Epidermal melanocyte (primary cell): Measurements from ENCODE around the gene ENTREP1.
"Not testable (repeated sequence)": the region's sequence is repeated elsewhere in the genome, so short reads cannot be mapped to it uniquely, and the experiment has no call there.

Experiments used
- DNase-seq: peaks from one replicate; pipeline ENCODE4 v3.0.0; 2011; ENCODE audit warnings: low spot score; ENCODE audit not compliant: insufficient read length

The ENTREP1 gene

DNA sequence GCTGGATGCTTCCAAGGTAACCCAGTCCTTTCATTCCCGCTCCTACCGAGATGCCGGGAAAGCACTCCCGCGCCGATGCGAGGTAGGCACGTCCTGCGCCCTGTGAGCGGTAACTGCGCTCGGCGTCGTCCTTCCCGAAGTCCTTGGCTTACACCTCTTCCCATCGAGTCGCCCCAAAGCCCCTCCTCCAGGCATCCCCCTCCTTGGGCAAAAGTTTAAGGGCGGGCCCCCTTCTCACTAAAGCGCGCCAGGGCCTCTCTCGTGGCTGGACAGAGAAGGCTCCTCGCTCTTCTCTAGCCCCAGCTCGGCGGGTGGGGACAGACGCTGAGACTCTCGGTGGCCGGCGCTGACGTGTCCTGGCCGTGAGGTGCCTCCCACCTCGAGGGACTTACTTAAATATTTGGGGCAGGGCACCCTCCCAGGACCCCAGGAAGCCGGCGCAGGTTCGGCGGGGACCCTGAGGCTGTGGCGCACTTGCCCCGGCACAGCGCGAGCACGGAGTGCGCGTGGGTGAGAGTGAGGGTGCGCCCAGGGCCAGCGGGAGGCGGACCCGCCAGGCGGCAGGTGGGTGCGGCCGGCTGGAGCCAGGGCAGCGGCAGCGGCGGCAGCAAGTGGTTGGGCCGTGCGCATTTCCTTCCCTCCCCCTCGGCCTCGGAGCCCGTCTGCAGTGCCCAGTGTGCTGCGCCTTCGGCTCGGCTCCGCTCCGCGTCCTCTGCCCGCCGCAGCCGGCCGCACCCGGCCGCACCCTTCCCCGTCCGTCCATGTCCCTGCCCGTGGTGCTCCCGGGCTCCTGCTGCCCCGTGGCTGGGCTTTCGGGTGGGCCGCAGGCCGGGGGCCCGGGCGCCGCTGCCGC is at the start of gene ENTREP1:
Gene ENTREP1 (plus strand): TSS at position 667 of the 853 bp plus-strand sequence. CDS start 95 bp downstream, at position 762.
- DNase-seq, result no peak

GRCh38 chr9:69276775-69277174 is 48.2 kb upstream of the ENTREP1 start:
- DNase-seq, result no peak

DNA sequence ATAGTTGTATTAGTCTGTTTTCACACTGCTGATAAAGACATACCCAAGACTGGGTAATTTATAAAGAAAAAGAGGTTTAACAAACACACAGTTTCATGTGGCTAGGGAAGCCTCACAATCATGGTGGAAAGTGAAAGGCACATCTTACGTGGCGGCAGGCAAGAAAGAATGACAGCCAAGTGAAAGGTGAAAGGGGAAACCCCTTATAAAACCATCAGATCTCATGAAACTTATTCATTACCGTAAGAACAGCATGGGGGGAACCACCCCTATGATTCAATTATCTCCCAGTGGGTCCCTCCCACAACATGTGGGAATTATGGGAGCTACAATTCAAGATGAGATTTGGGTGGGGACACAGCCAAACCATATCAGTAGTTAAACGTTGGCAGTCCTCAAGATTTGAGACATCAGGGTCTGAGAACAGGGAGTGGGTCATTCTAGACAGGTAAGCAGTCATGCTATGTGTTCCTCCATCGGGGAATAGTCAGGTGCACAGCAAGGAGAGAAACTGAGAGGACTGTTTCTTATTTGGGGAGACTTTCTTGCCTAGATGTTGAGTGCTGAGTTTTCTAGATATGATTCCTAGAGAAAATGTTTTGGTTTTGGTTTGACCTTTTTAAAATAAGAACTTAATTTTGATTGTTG is 45.8 kb upstream of the ENTREP1 start:
- no peak for DNase-seq

DNA sequence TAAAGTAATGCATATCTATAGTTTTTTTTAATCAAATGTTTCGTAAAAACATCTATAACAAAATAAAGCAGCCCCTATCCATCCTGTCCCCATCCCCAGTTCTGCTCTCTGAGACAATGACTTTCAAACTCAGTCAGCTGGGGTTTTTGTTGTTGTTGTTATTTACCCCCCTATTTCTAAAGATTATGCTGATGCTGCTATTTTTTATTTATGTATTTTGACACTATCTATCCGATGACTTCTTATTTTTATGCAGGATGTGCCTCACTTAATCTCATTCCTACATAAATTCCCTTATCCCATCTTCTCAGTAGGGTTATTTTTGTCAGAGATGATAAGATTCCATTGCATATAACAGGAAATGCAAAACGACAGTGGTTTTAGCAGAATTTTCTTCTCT is 45.3 kb upstream of the ENTREP1 start:
- DNase-seq, result no peak

GRCh38 chr9:69283003-69283402 is 42.0 kb upstream of the ENTREP1 start:
- no peak for DNase-seq

DNA sequence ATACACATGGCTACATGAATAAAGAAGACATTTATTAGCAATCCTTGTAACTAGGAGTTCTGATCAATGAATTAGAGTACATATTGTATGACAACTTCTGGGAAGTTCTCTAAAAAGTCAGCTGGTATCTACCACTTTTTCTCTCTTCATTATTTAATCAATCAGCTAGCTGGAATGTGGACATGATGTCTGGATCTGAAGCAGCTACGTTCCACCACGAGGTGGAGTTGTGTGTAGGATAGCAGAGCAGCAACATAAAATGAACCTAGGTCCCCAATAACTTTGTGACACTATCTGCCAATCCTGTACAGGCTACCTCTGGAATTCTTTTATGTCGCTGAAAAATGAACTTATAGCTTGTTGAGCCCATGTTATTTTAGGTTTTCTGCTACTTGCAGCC is 32.9 kb upstream of the ENTREP1 start:
- DNase-seq, result no peak

DNA sequence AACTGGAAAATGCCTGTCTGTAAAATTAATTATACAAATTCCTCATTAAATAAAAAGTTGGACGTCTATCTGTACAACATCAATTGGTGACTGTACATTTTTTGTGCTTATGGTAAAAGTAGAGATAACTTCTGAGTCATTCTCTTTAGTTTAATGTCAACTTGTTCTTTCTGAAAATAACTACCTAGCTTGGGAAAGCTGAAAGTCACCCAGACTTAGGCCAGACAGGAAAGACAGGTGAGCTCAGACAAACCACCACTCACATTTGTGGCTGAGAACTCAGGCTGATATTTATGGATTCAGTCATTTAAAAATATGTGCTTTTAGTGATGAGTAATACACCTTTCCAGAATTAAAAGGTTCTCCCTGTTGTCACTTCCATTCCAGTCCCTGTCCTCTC is 31.9 kb upstream of the ENTREP1 start:
- no peak for DNase-seq

GRCh38 chr9:69295872-69296552 is 29.0 kb upstream of the ENTREP1 start:
- DNase-seq, result no peak

GRCh38 chr9:69297300-69297980 is 27.6 kb upstream of the ENTREP1 start:
- DNase-seq, result no peak

GRCh38 chr9:69299315-69299714 is 25.7 kb upstream of the ENTREP1 start:
- DNase-seq, result no peak

GRCh38 chr9:69299826-69300225 is 25.2 kb upstream of the ENTREP1 start:
- no peak for DNase-seq

- no peak for DNase-seq
Measured at GRCh38 chr9:69303331-69303730, 21.7 kb upstream of the ENTREP1 start.

GRCh38 chr9:69306895-69307445 is 18.0 kb upstream of the ENTREP1 start:
- DNase-seq, result not testable (repeated sequence)

GRCh38 chr9:69307446-69308205 is 17.4 kb upstream of the ENTREP1 start:
- peak; percentile 47 for DNase-seq

DNA sequence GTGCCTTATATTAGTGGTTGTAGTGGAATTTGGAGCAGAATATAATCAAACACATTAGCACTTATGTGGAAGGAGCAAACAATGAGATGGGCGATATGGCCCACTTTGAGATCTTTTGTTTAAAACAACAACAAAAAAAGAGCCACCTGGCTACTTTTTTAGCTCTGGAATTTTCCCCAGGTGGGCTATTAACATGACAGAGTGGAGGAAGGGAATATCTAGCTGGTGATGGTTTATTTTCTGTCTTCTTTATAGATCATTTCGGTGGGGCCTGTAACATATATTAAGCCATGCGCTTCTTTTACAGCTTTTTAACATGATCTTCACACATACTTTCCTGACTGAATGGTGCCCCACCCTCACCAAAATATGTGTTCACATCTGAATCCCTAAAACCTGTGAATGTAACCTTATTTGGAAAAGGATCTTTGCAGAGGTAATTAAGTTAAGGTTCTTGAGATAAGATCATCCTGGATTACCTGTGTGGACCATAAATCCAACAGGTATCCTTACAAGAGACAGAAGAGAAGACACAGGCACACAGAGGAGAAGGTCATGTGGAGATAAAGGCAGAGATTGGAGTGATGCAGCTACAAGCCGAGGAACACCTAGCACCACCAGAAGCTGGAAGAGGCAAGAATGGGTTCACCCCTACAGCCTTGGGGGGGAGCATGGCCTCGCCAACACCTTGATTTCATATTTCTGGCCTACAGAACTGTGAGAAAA is 16.6 kb upstream of the ENTREP1 start:
- DNase-seq, result no peak

DNA sequence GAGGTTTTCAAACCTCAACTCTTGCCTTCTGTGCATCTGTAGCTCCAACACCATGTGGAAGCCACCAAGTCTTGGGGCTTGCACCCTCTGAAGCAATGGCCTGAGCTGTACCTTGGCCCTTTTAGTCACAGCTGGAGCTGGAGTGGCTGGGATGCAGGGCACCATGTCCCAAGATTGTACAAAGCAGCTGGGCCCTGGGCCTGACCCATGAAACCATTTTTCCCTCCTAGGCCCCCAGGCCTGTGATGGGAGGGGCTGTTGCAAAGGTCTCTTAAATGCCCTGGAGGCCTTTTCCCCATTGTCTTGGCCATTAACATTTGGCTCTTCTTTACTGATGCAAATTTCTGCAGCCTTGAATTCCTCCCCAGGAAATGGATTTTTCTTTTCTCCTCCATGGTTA is 11.8 kb upstream of the ENTREP1 start:
- DNase-seq, result no peak

- no peak for DNase-seq
Measured at GRCh38 chr9:69314547-69314946, 10.5 kb upstream of the ENTREP1 start.

DNA sequence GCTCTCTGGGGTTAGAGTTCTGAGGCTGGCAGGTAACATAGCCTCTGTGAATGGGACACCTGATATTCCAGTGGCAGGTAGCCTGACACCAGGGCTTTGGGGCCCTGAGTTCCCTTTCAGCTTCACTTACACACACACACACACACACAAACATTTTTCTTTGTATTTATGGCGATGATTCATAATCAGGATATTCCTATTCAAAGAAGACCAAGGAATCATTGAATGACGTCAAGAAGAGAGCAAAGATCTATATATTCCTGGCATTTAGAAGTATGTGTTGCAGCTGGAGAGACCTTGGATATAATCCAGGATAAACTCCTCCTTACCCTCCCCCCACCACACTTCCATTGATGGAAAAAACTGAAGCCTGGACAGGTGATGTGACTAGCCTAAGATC is 7.9 kb upstream of the ENTREP1 start:
- no peak for DNase-seq

GRCh38 chr9:69317894-69318293 is 7.1 kb upstream of the ENTREP1 start:
- no peak for DNase-seq
